ENCODE results near the gene CYP19A1.
"Not testable (repeated sequence)": the region's sequence is repeated elsewhere in the genome, so short reads cannot be mapped to it uniquely, and the experiment has no call there.

The CYP19A1 gene

GRCh38 chr15:51191766-51192165 is 146.6 kb downstream of the CYP19A1 start:
- ATAC-seq (ENCODE audit: low read depth) (peak; percentile 37; the same call in 2 of the 3 replicates), DNase-seq (ENCODE audit: low spot score) (no peak)
- no peaks in the 10 kb centered on the region for H3K36me3 ChIP-seq (ENCODE audit: low read depth)
- H3K4me3 ChIP-seq (ENCODE audit: severe bottlenecking), result no peak overlapping the region
- no peaks in the 10 kb centered on the region for H3K9me3 ChIP-seq (ENCODE audit: severe bottlenecking)
- H3K27ac ChIP-seq (ENCODE audit: poor library complexity, severe bottlenecking), result peak overlapping the region; percentile 26
- TF ChIP-seq CTCF (IDR thresholded peaks at IDR 0.05; ENCODE audit: poor library complexity, severe bottlenecking), result no peak
- H3K4me1 ChIP-seq (ENCODE audit: insufficient read depth, poor library complexity, severe bottlenecking), result peaks cover 13% of the 10 kb centered on the region
- no peaks in the 10 kb centered on the region for H3K27me3 ChIP-seq (ENCODE audit: insufficient read depth, poor library complexity, severe bottlenecking)

GRCh38 chr15:51191072-51191670 is 147.2 kb downstream of the CYP19A1 start:
- TF ChIP-seq CTCF (IDR thresholded peaks at IDR 0.05; ENCODE audit: poor library complexity, severe bottlenecking), result no peak
- no peak overlapping the region for H3K4me3 ChIP-seq (ENCODE audit: severe bottlenecking)
- H3K4me1 ChIP-seq (ENCODE audit: insufficient read depth, poor library complexity, severe bottlenecking), result peaks cover 13% of the 10 kb centered on the region
- H3K27me3 ChIP-seq (ENCODE audit: insufficient read depth, poor library complexity, severe bottlenecking), result no peaks in the 10 kb centered on the region
- no peak for DNase-seq (ENCODE audit: low spot score)
- no peak for ATAC-seq (ENCODE audit: low read depth)
- no peaks in the 10 kb centered on the region for H3K9me3 ChIP-seq (ENCODE audit: severe bottlenecking)
- no peaks in the 10 kb centered on the region for H3K36me3 ChIP-seq (ENCODE audit: low read depth)
- H3K27ac ChIP-seq (ENCODE audit: poor library complexity, severe bottlenecking), result peak overlapping the region; percentile 26

- no peak for ATAC-seq (ENCODE audit: low read depth)
- Histone ChIP-seq H3K4me3 (ENCODE audit: severe bottlenecking) (no peak overlapping the region), H3K4me1 (ENCODE audit: insufficient read depth, poor library complexity, severe bottlenecking) (peaks cover 13% of the 10 kb centered on the region), H3K27me3 (ENCODE audit: insufficient read depth, poor library complexity, severe bottlenecking) (no peaks in the 10 kb centered on the region), H3K27ac (ENCODE audit: poor library complexity, severe bottlenecking) (no peak overlapping the region), H3K9me3 (ENCODE audit: severe bottlenecking) (no peaks in the 10 kb centered on the region), H3K36me3 (ENCODE audit: low read depth) (no peaks in the 10 kb centered on the region)
- no peak for DNase-seq (ENCODE audit: low spot score)
- TF ChIP-seq CTCF (IDR thresholded peaks at IDR 0.05; ENCODE audit: poor library complexity, severe bottlenecking), result no peak
These were observed 147.8 kb downstream of the CYP19A1 start for GRCh38 chr15:51190424-51191068.

- peaks cover 3% of the 10 kb centered on the region for H3K27me3 ChIP-seq (ENCODE audit: insufficient read depth, poor library complexity, severe bottlenecking)
- peaks cover 13% of the 10 kb centered on the region for H3K4me1 ChIP-seq (ENCODE audit: insufficient read depth, poor library complexity, severe bottlenecking)
- H3K4me3 ChIP-seq (ENCODE audit: severe bottlenecking), result no peak overlapping the region
- no peak for DNase-seq (ENCODE audit: low spot score)
- no peaks in the 10 kb centered on the region for H3K36me3 ChIP-seq (ENCODE audit: low read depth)
- no peaks in the 10 kb centered on the region for H3K9me3 ChIP-seq (ENCODE audit: severe bottlenecking)
- H3K27ac ChIP-seq (ENCODE audit: poor library complexity, severe bottlenecking), result no peak overlapping the region
- ATAC-seq (ENCODE audit: low read depth), result no peak
- TF ChIP-seq CTCF (IDR thresholded peaks at IDR 0.05; ENCODE audit: poor library complexity, severe bottlenecking), result no peak
These were observed 148.6 kb downstream of the CYP19A1 start for GRCh38 chr15:51189669-51190385.

- ATAC-seq (ENCODE audit: low read depth); H3K27me3 ChIP-seq (ENCODE audit: insufficient read depth, poor library complexity, severe bottlenecking); H3K27ac ChIP-seq (ENCODE audit: poor library complexity, severe bottlenecking); H3K4me3 ChIP-seq (ENCODE audit: severe bottlenecking); H3K36me3 ChIP-seq (ENCODE audit: low read depth); DNase-seq (ENCODE audit: low spot score); H3K9me3 ChIP-seq (ENCODE audit: severe bottlenecking): not testable (repeated sequence)
- H3K4me1 ChIP-seq (ENCODE audit: insufficient read depth, poor library complexity, severe bottlenecking), result peaks cover 13% of the 10 kb centered on the region
These were observed 149.6 kb downstream of the CYP19A1 start for GRCh38 chr15:51188791-51189190.

All from RWPE2 (cell line).